GM15510 (cell line): ENCODE data around the gene TTLL13.

Experiments
- POLR2A ChIP-seq: IDR thresholded peaks from 3 replicates; pipeline ENCODE4 v1.6.1; 2011; ENCODE audit warnings: borderline replicate concordance; ENCODE audit not compliant: insufficient read length; ENCODE audit errors: extremely low read depth

The TTLL13 gene

DNA sequence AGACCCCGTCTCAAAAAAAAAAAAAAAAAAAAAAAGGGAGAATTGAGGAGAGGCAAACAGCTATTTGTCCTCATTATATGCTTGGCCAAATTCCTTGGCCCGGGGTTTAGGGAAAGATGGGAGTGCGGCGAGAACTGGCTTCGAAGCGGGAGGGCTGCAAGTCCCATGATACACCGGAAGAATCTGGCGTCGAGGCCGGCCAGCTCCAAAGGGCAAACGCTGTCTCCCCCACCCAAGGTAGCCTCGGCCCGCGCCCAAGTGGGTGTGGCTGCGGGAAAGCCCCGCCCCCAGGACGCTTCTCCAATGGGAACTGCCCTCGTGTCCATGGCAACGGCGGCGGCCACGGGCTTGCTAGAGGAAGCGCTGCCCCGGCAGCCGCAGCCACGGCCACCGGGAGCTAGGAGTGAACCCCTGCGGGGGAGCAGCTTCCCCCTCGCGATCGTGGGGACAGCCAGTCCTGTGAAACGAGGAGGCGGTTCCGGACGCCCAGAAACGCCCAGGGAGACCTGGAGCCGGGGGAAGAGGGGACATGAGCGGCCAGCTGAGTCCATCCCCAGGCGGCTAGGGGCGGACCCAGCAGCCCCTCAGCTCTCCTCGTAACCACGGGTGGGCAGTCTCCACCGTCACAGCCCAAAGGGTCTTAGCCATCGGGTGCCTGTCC lies at the start of gene TTLL13:
Gene TTLL13, plus strand, starts transcription at position 354 of the 661 bp plus-strand sequence. CDS start 1,075 bp downstream, outside the sequence.
- no peak for TF ChIP-seq POLR2A

DNA sequence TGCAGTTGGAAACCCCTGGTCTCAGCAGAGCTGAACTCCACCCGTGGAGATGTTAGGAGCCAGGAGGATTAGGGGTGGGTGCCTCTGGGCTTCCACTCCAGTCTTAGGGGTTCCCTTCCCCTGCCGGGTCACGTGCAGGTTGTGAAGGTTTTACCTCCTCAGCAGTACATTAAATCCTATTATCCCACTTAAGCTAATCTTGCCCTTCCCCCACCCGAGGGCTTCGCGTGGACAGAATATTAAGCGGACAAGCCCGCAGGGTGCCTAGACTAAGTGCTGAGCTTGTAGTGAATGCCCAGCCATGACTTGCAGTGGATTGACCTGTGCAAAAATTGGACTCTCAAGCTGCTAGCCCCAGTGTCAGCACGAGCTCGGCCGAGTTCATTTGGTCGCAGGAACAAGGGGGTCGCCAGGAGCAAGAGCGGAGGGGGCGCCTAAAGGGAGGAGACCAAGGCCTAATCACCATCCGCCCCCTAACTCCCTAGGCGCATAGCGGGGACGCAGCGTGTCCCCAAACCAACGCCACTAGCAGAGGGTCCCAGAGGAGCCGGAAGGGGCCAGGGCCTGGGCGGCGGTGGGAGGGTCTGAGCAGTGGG lies 48.7 kb upstream of the TTLL13 start:
- no peak for TF ChIP-seq POLR2A

DNA sequence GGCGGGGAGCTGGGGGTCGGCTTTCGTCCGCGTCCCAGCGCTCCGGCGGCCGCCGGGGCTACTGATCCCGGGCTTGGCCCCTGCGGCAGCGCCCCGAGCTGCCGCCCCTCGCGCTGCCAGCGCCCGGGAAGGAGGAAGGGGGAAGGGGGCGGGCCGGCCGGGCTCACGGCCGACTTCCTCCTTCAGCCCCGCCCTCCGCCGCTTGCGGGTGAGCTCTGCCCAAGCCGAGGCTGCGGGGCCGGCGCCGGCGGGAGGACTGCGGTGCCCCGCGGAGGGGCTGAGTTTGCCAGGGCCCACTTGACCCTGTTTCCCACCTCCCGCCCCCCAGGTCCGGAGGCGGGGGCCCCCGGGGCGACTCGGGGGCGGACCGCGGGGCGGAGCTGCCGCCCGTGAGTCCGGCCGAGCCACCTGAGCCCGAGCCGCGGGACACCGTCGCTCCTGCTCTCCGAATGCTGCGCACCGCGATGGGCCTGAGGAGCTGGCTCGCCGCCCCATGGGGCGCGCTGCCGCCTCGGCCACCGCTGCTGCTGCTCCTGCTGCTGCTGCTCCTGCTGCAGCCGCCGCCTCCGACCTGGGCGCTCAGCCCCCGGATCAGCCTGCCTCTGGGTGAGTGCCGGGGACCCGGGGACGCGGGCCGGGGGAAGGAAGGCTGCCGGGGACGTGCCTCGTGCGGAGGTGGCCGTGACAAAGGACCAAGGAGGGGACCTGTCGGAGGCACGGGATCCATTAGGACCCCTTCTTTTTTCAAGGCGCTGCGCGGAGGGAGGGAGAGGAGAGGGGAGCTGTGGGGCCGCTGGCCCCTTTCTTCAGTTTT lies 48.0 kb upstream of the TTLL13 start, which contains the start of gene SEMA4B:
Gene SEMA4B, plus strand, starts transcription at position 201 of the 814 bp plus-strand sequence. Its CDS starts 249 bp downstream, at position 450.
- peak; percentile 85 for TF ChIP-seq POLR2A

DNA sequence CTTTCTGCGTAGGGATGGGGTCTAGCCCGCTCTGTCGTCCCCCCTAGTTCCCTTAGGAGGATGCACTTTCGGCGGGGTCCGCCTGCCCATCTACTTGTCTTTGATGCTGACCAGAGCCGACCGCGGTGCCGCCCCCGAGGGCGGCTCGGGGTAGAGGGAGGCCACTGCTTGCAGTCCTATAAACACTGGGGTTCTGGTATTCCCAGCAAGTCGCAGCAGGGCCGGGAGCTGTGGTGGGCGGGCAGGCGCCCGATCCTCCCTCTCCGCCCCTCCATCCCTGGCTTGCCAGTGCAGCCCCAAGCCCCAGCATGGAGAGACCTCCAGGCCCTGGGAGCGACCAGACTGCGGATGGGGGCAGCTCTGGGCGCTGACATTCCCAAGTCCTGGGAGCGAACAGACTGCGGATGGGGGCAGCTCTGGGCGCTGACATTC lies 47.4 kb upstream of the TTLL13 start:
- no peak for TF ChIP-seq POLR2A

- TF ChIP-seq POLR2A: no peak
These were observed 46.4 kb upstream of the TTLL13 start for GRCh38 chr15:90202929-90203328.

- no peak for TF ChIP-seq POLR2A
These were observed 45.9 kb upstream of the TTLL13 start for GRCh38 chr15:90203473-90203872.

- no peak for TF ChIP-seq POLR2A
These were observed 45.4 kb upstream of the TTLL13 start for GRCh38 chr15:90203922-90204321.

DNA sequence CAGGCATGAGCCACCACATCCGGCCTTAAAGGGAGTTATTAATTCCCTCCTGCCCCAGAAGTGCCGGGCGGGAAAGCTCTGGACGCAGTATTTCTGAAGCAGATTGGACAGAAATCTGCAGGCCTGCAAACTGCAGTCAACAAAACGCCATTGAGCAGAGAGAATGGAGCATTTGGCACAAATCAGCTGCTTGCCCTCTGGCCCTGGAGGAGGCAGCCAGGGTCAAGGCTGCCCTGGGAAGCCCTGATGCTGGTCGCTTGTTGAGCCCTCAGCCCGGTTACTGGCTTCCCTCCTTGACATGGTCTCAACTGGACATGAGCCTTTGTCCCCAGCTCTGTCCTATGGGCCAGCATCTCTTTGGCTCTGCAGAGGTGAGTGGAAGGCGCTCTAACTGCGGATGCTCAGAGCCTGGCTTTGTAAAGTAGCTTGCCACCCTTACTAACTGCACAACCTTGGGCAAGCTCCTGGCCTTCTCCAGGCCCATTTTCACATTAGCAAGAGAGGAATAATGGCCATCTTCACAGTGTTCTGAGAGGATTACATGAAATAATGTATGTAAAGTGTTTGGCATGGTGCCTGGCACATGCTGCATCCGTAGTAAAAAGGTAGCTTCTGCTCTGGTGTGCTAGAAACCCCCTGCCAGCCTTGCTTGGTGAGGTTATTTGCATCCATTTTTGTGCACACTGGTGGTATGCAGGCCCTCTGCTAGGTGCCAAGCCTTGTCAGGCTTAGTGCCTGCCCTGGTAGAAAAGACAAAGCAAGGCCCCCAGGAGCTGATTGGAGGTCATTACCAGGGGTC lies 44.1 kb upstream of the TTLL13 start:
- no peak for TF ChIP-seq POLR2A

DNA sequence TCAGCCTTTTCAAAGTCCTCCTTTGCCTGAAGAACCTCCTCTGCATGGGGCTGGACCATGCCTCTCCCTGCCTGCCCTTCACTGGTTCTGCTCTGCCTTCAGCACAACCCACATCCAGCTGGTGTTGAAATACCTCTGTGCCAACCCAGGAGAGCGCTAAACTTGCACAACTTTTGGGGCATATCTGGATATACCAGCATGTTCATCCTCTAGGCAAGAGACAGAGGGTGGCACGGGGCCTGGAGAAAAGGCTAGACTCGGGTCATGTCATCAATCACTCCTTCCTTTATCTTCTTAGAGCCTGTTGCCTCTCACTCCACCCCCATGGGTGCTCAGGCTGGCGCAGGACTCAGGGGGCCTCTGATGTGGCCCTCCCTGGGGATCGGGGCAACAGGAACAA lies 43.5 kb upstream of the TTLL13 start:
- TF ChIP-seq POLR2A: no peak

GRCh38 chr15:90207252-90207651 lies 42.1 kb upstream of the TTLL13 start:
- no peak for TF ChIP-seq POLR2A

GRCh38 chr15:90208356-90208755 lies 41.0 kb upstream of the TTLL13 start:
- no peak for TF ChIP-seq POLR2A

GRCh38 chr15:90209591-90209990 lies 39.8 kb upstream of the TTLL13 start:
- no peak for TF ChIP-seq POLR2A

DNA sequence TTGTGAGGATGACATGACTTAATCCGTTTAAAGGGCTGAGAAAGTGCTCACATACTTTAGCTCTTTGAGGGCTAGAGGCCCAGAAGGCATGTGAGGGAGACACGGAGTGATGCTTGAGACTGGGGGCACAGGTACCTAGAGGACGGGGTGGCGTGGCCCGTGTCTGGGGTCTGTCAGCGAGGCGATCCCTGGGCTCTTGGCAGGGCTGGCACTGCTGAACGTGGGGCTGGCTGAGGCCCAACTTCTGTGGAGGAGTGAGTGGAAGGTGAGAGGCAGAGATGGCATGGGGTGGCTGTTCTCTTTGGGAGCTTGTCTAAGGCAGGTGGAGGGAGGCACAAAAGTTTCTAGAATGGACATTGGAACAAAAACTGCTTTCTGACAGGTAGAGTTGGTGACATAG lies 38.8 kb upstream of the TTLL13 start:
- TF ChIP-seq POLR2A: no peak

GRCh38 chr15:90211009-90211408 lies 38.3 kb upstream of the TTLL13 start:
- TF ChIP-seq POLR2A: no peak
